AG09319 (cell line): Measurements from ENCODE around the gene PDZD2.
"Not testable (repeated sequence)": the region's sequence is repeated elsewhere in the genome, so short reads cannot be mapped to it uniquely, and the experiment has no call there.

Experiments
- DNase-seq: peaks from one replicate; pipeline ENCODE4 v3.0.0-alpha.2; 2010; ENCODE audit warnings: low read depth; ENCODE audit errors: extremely low read depth
- TF ChIP-seq, protein P1 (sequence below): IDR thresholded peaks from 2 replicates; pipeline ENCODE4 v1.5.1; 2011; ENCODE audit warnings: low read depth, mild to moderate bottlenecking, inconsistent platforms, low read length, moderate library complexity

Gene PDZD2

GRCh38 chr5:31768046-31768445 lies 129.1 kb downstream of the PDZD2 start:
- no peak for DNase-seq
- TF ChIP-seq, protein P1, sequence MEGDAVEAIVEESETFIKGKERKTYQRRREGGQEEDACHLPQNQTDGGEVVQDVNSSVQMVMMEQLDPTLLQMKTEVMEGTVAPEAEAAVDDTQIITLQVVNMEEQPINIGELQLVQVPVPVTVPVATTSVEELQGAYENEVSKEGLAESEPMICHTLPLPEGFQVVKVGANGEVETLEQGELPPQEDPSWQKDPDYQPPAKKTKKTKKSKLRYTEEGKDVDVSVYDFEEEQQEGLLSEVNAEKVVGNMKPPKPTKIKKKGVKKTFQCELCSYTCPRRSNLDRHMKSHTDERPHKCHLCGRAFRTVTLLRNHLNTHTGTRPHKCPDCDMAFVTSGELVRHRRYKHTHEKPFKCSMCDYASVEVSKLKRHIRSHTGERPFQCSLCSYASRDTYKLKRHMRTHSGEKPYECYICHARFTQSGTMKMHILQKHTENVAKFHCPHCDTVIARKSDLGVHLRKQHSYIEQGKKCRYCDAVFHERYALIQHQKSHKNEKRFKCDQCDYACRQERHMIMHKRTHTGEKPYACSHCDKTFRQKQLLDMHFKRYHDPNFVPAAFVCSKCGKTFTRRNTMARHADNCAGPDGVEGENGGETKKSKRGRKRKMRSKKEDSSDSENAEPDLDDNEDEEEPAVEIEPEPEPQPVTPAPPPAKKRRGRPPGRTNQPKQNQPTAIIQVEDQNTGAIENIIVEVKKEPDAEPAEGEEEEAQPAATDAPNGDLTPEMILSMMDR = no peak

GRCh38 chr5:31768784-31769183 lies 129.9 kb downstream of the PDZD2 start:
- TF ChIP-seq, protein P1 = no peak
- DNase-seq = no peak

- DNase-seq = no peak
- TF ChIP-seq, protein P1 = no peak
Observed at GRCh38 chr5:31769530-31769929, 130.6 kb downstream of the PDZD2 start.

GRCh38 chr5:31770132-31770720 lies 131.3 kb downstream of the PDZD2 start:
- TF ChIP-seq, protein P1 = no peak
- DNase-seq = no peak

DNA sequence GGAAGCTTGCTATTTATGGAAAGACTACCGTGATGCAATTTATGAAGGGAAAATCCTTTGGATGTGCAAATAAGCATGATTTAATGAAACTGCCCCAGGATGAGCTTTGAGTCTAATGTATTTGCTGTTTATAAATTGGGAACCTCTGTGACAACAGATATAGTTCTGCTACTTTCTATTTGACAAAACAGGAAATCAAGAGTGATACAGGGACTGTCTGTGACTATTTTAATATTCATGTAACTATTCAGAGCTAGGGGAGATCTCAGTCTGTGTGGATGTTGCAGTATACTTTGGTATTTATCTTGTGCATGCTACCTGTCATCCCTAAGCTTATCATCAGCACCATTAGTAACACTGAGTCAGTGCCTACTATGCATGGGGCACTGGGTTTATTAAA lies 132.1 kb downstream of the PDZD2 start:
- no peak for DNase-seq
- TF ChIP-seq, protein P1 = no peak

GRCh38 chr5:31771500-31771899 lies 132.6 kb downstream of the PDZD2 start:
- TF ChIP-seq, protein P1 = no peak
- no peak for DNase-seq

GRCh38 chr5:31776294-31776693 lies 137.4 kb downstream of the PDZD2 start:
- not testable (repeated sequence) for DNase-seq

DNA sequence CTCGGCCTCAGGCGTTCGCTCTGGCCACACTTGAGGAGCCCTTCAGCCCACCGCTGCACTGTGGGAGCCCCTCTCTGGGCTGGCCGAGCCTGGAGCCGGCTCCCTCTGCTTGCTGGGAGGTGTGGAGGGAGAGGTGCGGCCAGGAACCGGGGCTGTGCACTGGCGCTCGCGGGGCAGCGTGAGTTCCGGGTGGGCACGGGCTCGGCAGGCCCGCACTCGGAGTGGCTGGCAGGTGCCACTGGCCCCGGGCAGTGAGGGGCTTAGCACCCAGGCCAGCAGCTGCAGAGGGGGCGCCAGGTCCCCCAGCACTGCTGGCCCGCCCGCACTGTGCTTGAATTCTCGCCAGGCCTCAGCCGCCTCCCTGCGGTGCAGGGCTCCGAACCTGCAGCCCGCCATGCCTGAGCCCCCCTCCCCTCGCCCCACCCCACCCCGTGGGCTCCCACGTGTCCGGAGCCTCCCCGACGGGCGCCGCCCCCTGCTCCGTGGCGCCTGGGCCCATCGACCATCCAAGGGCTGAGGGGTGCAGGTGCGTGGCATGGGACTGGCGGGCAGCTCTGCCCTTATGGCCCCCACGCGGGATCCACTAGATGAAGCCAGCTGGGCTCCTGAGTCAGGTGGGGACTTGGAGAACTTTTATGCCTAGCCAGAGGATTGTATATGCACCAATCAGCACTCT lies 138.2 kb downstream of the PDZD2 start:
- DNase-seq = no peak
- TF ChIP-seq, protein P1 = no peak
